RCC 7860 (cell line): ENCODE results near the gene KTN1.

Experiments used
- DNase-seq: peaks from one replicate; pipeline ENCODE4 v3.0.0-alpha.2; 2015; ENCODE audit warnings: low spot score
- FAIRE-seq: peaks from 2 replicates; lab custom pipeline; 2012; peaks lifted over from hg19 to GRCh38; lab: Jason Lieb, UNC

KTN1 gene

GRCh38 chr14:55604900-55605418 is 25.0 kb downstream of the KTN1 start:
- DNase-seq (no peak), FAIRE-seq (no peak)

- peak; percentile 57 for FAIRE-seq
- peak; percentile 14 for DNase-seq
Observed at GRCh38 chr14:55605793-55606192, 25.8 kb downstream of the KTN1 start.

- no peak for FAIRE-seq
- no peak for DNase-seq
Observed at GRCh38 chr14:55607386-55607785, 27.4 kb downstream of the KTN1 start.

- FAIRE-seq = no peak
- no peak for DNase-seq
Observed at GRCh38 chr14:55609681-55610080, 29.7 kb downstream of the KTN1 start.

- FAIRE-seq (no peak), DNase-seq (no peak)
Observed at GRCh38 chr14:55610713-55611370, 30.8 kb downstream of the KTN1 start.

GRCh38 chr14:55611859-55612258 is 31.9 kb downstream of the KTN1 start:
- DNase-seq = no peak
- FAIRE-seq = no peak

- FAIRE-seq (no peak), DNase-seq (no peak)
Observed at GRCh38 chr14:55614304-55614703, 34.3 kb downstream of the KTN1 start.

GRCh38 chr14:55620277-55620676 is 40.3 kb downstream of the KTN1 start:
- DNase-seq (no peak), FAIRE-seq (no peak)

GRCh38 chr14:55620981-55621380 is 41.0 kb downstream of the KTN1 start:
- FAIRE-seq (no peak), DNase-seq (no peak)

GRCh38 chr14:55621391-55621790 is 41.4 kb downstream of the KTN1 start:
- DNase-seq (no peak), FAIRE-seq (no peak)

- FAIRE-seq (no peak), DNase-seq (no peak)
Observed at GRCh38 chr14:55624913-55625312, 44.9 kb downstream of the KTN1 start.

- FAIRE-seq (no peak), DNase-seq (no peak)
Observed at GRCh38 chr14:55625481-55625880, 45.5 kb downstream of the KTN1 start.

- DNase-seq = no peak
- FAIRE-seq = no peak
Observed at GRCh38 chr14:55626131-55626530, 46.1 kb downstream of the KTN1 start.

GRCh38 chr14:55628426-55628825 is 48.4 kb downstream of the KTN1 start:
- DNase-seq (no peak), FAIRE-seq (no peak)

GRCh38 chr14:55638665-55639064 is 58.7 kb downstream of the KTN1 start:
- FAIRE-seq (no peak), DNase-seq (no peak)

GRCh38 chr14:55641290-55641689 is 61.3 kb downstream of the KTN1 start:
- FAIRE-seq = no peak
- no peak for DNase-seq

GRCh38 chr14:55641954-55642353 is 61.9 kb downstream of the KTN1 start:
- FAIRE-seq = no peak
- no peak for DNase-seq

- FAIRE-seq (no peak), DNase-seq (no peak)
Observed at GRCh38 chr14:55645145-55645544, 65.1 kb downstream of the KTN1 start.

GRCh38 chr14:55645845-55646832 is 66.1 kb downstream of the KTN1 start:
- DNase-seq (no peak), FAIRE-seq (no peak)

GRCh38 chr14:55650992-55651391 is 71.0 kb downstream of the KTN1 start:
- FAIRE-seq = no peak
- DNase-seq = no peak

GRCh38 chr14:55654243-55654642 is 74.2 kb downstream of the KTN1 start:
- DNase-seq = no peak
- FAIRE-seq = no peak

GRCh38 chr14:55661029-55661428 is 81.0 kb downstream of the KTN1 start:
- FAIRE-seq = no peak

More at GRCh38 chr14:55661029-55661428, 81.0 kb downstream of the KTN1 start:
- no peak for DNase-seq
